Heart right ventricle (tissue), 16 donors: Measurements from ENCODE around the gene KIF5A. TPM values are rescaled to one million over a fixed set of nuclear protein-coding genes. Genes with fewer than 3 reads are reported as not detected.

ENCODE experiments used
- ATAC-seq, 8 donors: fragments of 200-7000 bp; cut with Tn5 transposase; one replicate each; pipeline ENCODE4 v1.9.1; 2020; ENCODE audit warnings: mild to moderate bottlenecking in 8 of 8, moderate library complexity in 8 of 8, moderate number of reproducible peaks in 1 of 8
- DNase-seq, 2 donors: peaks; one replicate each; pipeline ENCODE4 v3.0.0-alpha.2; 2020
- H3K27ac ChIP-seq, 10 donors: fragments of 200-600 bp; sonication (generic) in 2 of 10; one replicate each; pipeline versions ENCODE4 v1.5.0 to v1.8.0; 2020 to 2022; ENCODE audit warnings: mild to moderate bottlenecking in 3 of 10
- H3K27me3 ChIP-seq, 7 donors: fragments of 200-600 bp; one replicate each; pipeline ENCODE4 v1.8.0; 2021 to 2022; ENCODE audit warnings: mild to moderate bottlenecking in 2 of 7
- H3K36me3 ChIP-seq, 9 donors: fragments of 200-600 bp; sonication (generic) in 1 of 9; one replicate each; pipeline versions ENCODE4 v1.5.0 to v1.8.0; 2020 to 2022; ENCODE audit warnings: mild to moderate bottlenecking in 2 of 9
- H3K4me1 ChIP-seq, 9 donors: fragments of 200-600 bp; sonication (generic) in 1 of 9; one replicate each; pipeline versions ENCODE4 v1.5.0 to v1.8.0; 2020 to 2022; ENCODE audit warnings: mild to moderate bottlenecking in 4 of 9
- H3K4me3 ChIP-seq, 10 donors: fragments of 200-600 bp; sonication (generic) in 2 of 10; one replicate each; pipeline versions ENCODE4 v1.5.0 to v1.8.0; 2020 to 2022; ENCODE audit warnings: mild to moderate bottlenecking in 7 of 10, moderate library complexity in 2 of 10
- H3K9me3 ChIP-seq, 11 donors: fragments of 200-600 bp in 10 of 11; sonication (generic) in 2 of 11; one replicate each; pipeline versions ENCODE4 v1.5.0 to v1.8.0; 2013 to 2022; ENCODE audit warnings: mild to moderate bottlenecking in 2 of 11, control low read depth in 1 of 11, moderate library complexity in 1 of 11
- CTCF ChIP-seq, 9 donors: fragments of 200-600 bp; sonication (generic) in 2 of 9; IDR thresholded peaks; one replicate each; pipeline versions ENCODE4 v1.5.0 to v1.8.0; 2021 to 2022; ENCODE audit warnings: antibody characterized with exemption in 9 of 9, mild to moderate bottlenecking in 5 of 9, moderate library complexity in 1 of 9
- WGBS, 2 donors: extraction: QIAGEN DNeasy Blood & Tissue Kit; methylation state at CpG; one replicate each; pipeline ENCODE4 v1.1.7; 2013; ENCODE audit warnings: inconsistent platforms in 1 of 2; 5-methylcytosine and 5-hydroxymethylcytosine counted together
- intact Hi-C, 10 donors: fragments of 100-400 bp; cut with DNase I; formaldehyde crosslinking; loops; one replicate each; pipeline versions ENCODE4 v1.11.1 to v1.14.2; 2022
- polyA plus RNA-seq, 2 donors: library from polyadenylated mRNA; stranded (reverse); fragments of 200-250 nt; gene quantifications; one replicate each; pipeline ENCODE4 v1.2.3, GENCODE V29; 2013
- total RNA-seq, 10 donors: library from RNA; stranded (reverse); fragmentation: NEBNext Ultra II Directional in 3 of 10; extraction: Animal tissue kit (Norgen Biotek cat#: 25700) in 3 of 10; gene quantifications; one replicate each; pipeline versions ENCODE4 v1.2.1 to v1.2.4, GENCODE V29; 2021 to 2023
- donor health status: Arrhythmogenic right ventricular cardiomyopathy.
- donor health status: ischemic (EF 13 %, LVEDD 7.1; RV severe dilation, severe dysfunction).
- donor health status: healthy with polysubstance abuse.
- donor health status: DM: no; HTN: yes; CAD: no.
- donor health status: DM: no; HTN: no; CAD: no.
- donor health status: ischemic (EF 25% LVEDD 6.9; RV normal size, moderate dysfunction).
- donor health status: ischemic (EF 25% LVEDD 5.7; RV mildly dilated, moderate dysfunction).
- donor health status: healthy.
- donor health status: DM: yes; HTN: yes; CAD: no.
- donor health status: Ischemic cardiomyopathy.
- donor health status: ischemic (EF 35%, LVEDD 5.7; RV mildly dilated, moderate dysfunction).
- donor health status: nonischemic (EF 11% LVEDD 7.7; RV severe dilation, severe dysfunction).
- donor health status: DM: yes; HTN: yes; CAD: no.
- donor health status: PGD.
- donor health status: ischemic (EF 29% LVEDD 5.4; RV normal size, mild dysfunction).
- donor health status: nonischemic (EF 23%, LVEDD 6.1; RV moderate dilation, normal function).

Gene KIF5A
- total and polyA plus RNA-seq, 12 donors = 0.05 to 0.29 (median 0.07) TPM; not detected in 5

GRCh38 chr12:57600395-57600794 lies 50.6 kb downstream of the KIF5A start:
- peaks cover 0 to 13% (median 0%) of the 10 kb centered on the region in 7 donors for H3K27me3 ChIP-seq
- H3K4me3 ChIP-seq = no peak overlapping the region
- H3K9me3 ChIP-seq = no peaks in the 10 kb centered on the region
- DNase-seq = no peak
- H3K36me3 ChIP-seq = peaks cover 0 to 75% (median 29%) of the 10 kb centered on the region in 9 donors
- no peak for ATAC-seq
- intact Hi-C loops = no loop called here
- TF ChIP-seq CTCF (IDR thresholded peaks at IDR 0.05) = no peak
- H3K27ac ChIP-seq = no peak overlapping the region
- 52 to 69% methylated on average over 2 of the region's 2 CpGs for WGBS, 2 donors
- H3K4me1 ChIP-seq = peaks cover 0 to 22% (median 17%) of the 10 kb centered on the region in 9 donors

GRCh38 chr12:57602544-57602943 lies 52.7 kb downstream of the KIF5A start:
- Histone ChIP-seq H3K4me3 (no peak overlapping the region), H3K27me3 (peaks cover 0 to 21% (median 0%) of the 10 kb centered on the region in 7 donors), H3K4me1 (peaks cover 0 to 36% (median 25%) of the 10 kb centered on the region in 9 donors), H3K27ac (peak overlapping the region in 6 of 10 donors; percentile 78 to 96 (median 90)), H3K9me3 (no peaks in the 10 kb centered on the region), H3K36me3 (peaks cover 0 to 62% (median 21%) of the 10 kb centered on the region in 9 donors)
- TF ChIP-seq CTCF (IDR thresholded peaks at IDR 0.05) = no peak
- no peak for ATAC-seq
- DNase-seq = no peak
- intact Hi-C loops = no loop called here

GRCh38 chr12:57603324-57603723 lies 53.5 kb downstream of the KIF5A start:
- peaks cover 0 to 44% (median 25%) of the 10 kb centered on the region in 9 donors for H3K4me1 ChIP-seq
- peak overlapping the region in 9 of 10 donors; percentile 60 to 96 (median 91) for H3K27ac ChIP-seq
- ATAC-seq (peak in 2 of 8 donors; percentile 2 to 4), DNase-seq (no peak)
- peaks cover 0 to 21% (median 0%) of the 10 kb centered on the region in 7 donors for H3K27me3 ChIP-seq
- H3K36me3 ChIP-seq = peaks cover 0 to 60% (median 17%) of the 10 kb centered on the region in 9 donors
- intact Hi-C loops = no loop called here
- TF ChIP-seq CTCF (IDR thresholded peaks at IDR 0.05) = no peak
- H3K9me3 ChIP-seq = no peaks in the 10 kb centered on the region
- 65 to 66% methylated on average over 2 of the region's 2 CpGs for WGBS, 2 donors
- peak overlapping the region in 1 of 10 donors; percentile 76 for H3K4me3 ChIP-seq

- WGBS, 2 donors = 30 to 31% methylated on average over 6 of the region's 6 CpGs
- Histone ChIP-seq H3K36me3 (peaks cover 0 to 60% (median 16%) of the 10 kb centered on the region in 9 donors), H3K4me3 (peak overlapping the region; percentile 58 to 87 (median 76)), H3K4me1 (peaks cover 0 to 48% (median 25%) of the 10 kb centered on the region in 9 donors), H3K9me3 (no peaks in the 10 kb centered on the region), H3K27ac (peak overlapping the region; percentile 78 to 96 (median 90)), H3K27me3 (peaks cover 0 to 21% (median 0%) of the 10 kb centered on the region in 7 donors)
- DNase-seq = peak in 1 of 2 donors; percentile 84
- no peak for TF ChIP-seq CTCF (IDR thresholded peaks at IDR 0.05)
- peak; percentile 29 to 84 (median 72) for ATAC-seq
- intact Hi-C loops = loop anchor here in 1 of 10 donors (2.0 kb wide), 1 partner anchor 13 kb away; the partner anchor contains the start of gene PIP4K2C
Measured at GRCh38 chr12:57603815-57604453, 54.1 kb downstream of the KIF5A start.
